ENCODE results near the gene C10orf62. TPM values are rescaled to one million over a fixed set of nuclear protein-coding genes. Genes with fewer than 3 reads are reported as not detected.
A peak's percentile ranks its signal among the peaks of the same experiment; 100 is the strongest.

C10orf62 gene
- total and polyA plus RNA-seq, 2 of the 13 experiments (the other 11 are each of a cell fraction or from before 2014, with no cell fraction given): 0.61 to 1.6 TPM

DNA sequence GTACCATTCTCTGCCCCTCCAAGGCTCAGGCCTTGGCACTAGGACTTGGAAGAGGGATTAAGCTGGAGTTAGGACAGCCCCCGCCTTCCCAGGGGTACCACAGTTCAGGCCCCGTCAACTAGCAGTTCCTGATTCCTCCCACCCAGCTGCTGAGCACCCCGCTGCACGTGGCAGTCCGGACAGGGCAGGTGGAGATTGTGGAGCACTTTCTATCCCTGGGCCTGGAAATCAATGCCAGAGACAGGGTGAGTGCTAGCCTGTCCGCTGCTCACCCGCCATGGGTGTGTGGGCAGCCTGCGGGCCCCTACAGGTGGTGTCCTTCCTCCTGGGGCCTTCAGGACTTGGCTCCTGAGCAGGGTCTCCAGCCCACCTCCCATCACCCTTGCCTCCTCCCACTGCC, 7.4 kb upstream of the C10orf62 start:
- ATAC-seq: no peak
- peaks cover 39% of the 10 kb centered on the region for H3K4me1 ChIP-seq (ENCODE audit: insufficient read depth, low read length)
- TF ChIP-seq ATF5 (CRISPR knock-in tag; IDR thresholded peaks at IDR 0.05; ENCODE audit: low read depth) (no peak), ZNF761 (CRISPR knock-in tag; conservative IDR thresholded peaks at IDR 0.05) (no peak), JUND (CRISPR knock-in tag; IDR thresholded peaks at IDR 0.05) (no peak), ZNF20 (CRISPR knock-in tag; IDR thresholded peaks at IDR 0.05) (no peak), MNT (IDR thresholded peaks at IDR 0.05) (peak; percentile 60), HOXA5 (CRISPR knock-in tag; IDR thresholded peaks at IDR 0.05) (no peak), HMGA1 (CRISPR knock-in tag; conservative IDR thresholded peaks at IDR 0.05) (no peak)
- no CpG with 5 or more reads among the region's 8 CpGs for WGBS (ENCODE audit: low lambda C conversion rate)
- no peak overlapping the region for H3K4me3 ChIP-seq (replicated peaks in 1 of 3; ENCODE audit: insufficient read depth in 1 of 3, low read depth in 2 of 3, low read length in 3 of 3)
- ChIA-PET CTCF (ENCODE audit: low intra/inter-chr PET ratio, low total read pairs) (no interaction called here), POLR2A (no interaction called here)
- peaks cover 3% of the 10 kb centered on the region for H3K79me2 ChIP-seq (ENCODE audit: insufficient read depth, low read length)
- no peak overlapping the region for H3K9ac ChIP-seq (ENCODE audit: insufficient read depth, low read depth, low read length)
- no peaks in the 10 kb centered on the region for H4K20me1 ChIP-seq (ENCODE audit: insufficient read depth, low read length)
- BruUV-seq (replicated peaks): no TSS peak
- DNase-seq (ENCODE audit: low spot score): no peak
- no peak overlapping the region for H2AFZ ChIP-seq (ENCODE audit: low read length)
- no peak overlapping the region for H3K27ac ChIP-seq (ENCODE audit: extremely low read length, insufficient read depth, low read length)
- FAIRE-seq: no peak
- no peaks in the 10 kb centered on the region for H3K9me3 ChIP-seq (ENCODE audit: low read length)
- H3K27me3 ChIP-seq (ENCODE audit: control insufficient read depth in 1 of 2, insufficient read depth in 2 of 2, low read length in 2 of 2): peaks cover 0 to 12% of the 10 kb centered on the region in 2 experiments; a peak in 1 of 5 replicates
- no peaks in the 10 kb centered on the region for H3K36me3 ChIP-seq (replicated peaks in 1 of 2; ENCODE audit: control insufficient read depth in 1 of 2, insufficient read depth in 2 of 2, low read length in 2 of 2)
- intact Hi-C loops (cut with micrococcal nuclease; ENCODE audit: unreplicated experiment): no loop called here
- H3K4me2 ChIP-seq (ENCODE audit: low read depth, low read length): no peak overlapping the region
- in situ Hi-C loops (cut with HindIII; ENCODE audit: extremely low pct_ligation_motif_present, low pct_unique_long_range_greater_than_20kb): no loop called here
